Calu3 (cell line): ENCODE results near the gene TBC1D26. TPM values are rescaled to one million over a fixed set of nuclear protein-coding genes. Genes with fewer than 3 reads are reported as not detected.
"Not testable (repeated sequence)": the region's sequence is repeated elsewhere in the genome, so short reads cannot be mapped to it uniquely, and the experiment has no call there.

Experiments
- BruUV-seq: library from RNA; stranded (reverse); fragments of 400-500 nt; replicated peaks from 2 replicates; lab custom pipeline; 2021; lab: Mats Ljungman, UMichigan
- CTCF ChIA-PET: fragments of 300-600 bp; sonication (Branson Sonifier 250); formaldehyde crosslinking; loops from one replicate; lab custom pipeline; 2022; ENCODE audit warnings: antibody characterized with exemption; lab: Charles Lee
- DNase-seq: peaks from one replicate; pipeline ENCODE4 v3.0.0; 2022
- H3K27ac Mint-ChIP-seq: one replicate; pipeline ENCODE4 v1.8.0; 2022; ENCODE audit warnings: mixed read lengths; ENCODE audit not compliant: unreplicated experiment
- H3K27me3 Mint-ChIP-seq: one replicate; pipeline ENCODE4 v1.8.0; 2022; ENCODE audit warnings: mixed read lengths; ENCODE audit not compliant: unreplicated experiment
- H3K36me3 Mint-ChIP-seq: one replicate; pipeline ENCODE4 v1.8.0; 2022; ENCODE audit warnings: mild to moderate bottlenecking, moderate library complexity, mixed read lengths; ENCODE audit not compliant: insufficient read depth, unreplicated experiment
- H3K4me1 Mint-ChIP-seq: one replicate; pipeline ENCODE4 v1.8.0; 2022; ENCODE audit warnings: mild to moderate bottlenecking, low read depth, mixed read lengths; ENCODE audit not compliant: unreplicated experiment
- H3K4me3 Mint-ChIP-seq: one replicate; pipeline ENCODE4 v1.8.0; 2022; ENCODE audit warnings: mild to moderate bottlenecking, low read depth, moderate library complexity, mixed read lengths; ENCODE audit not compliant: unreplicated experiment
- H3K9me3 Mint-ChIP-seq: one replicate; pipeline ENCODE4 v1.8.0; 2022; ENCODE audit warnings: low read depth, mixed read lengths; ENCODE audit not compliant: unreplicated experiment
- CTCF ChIP-seq: fragments of 200-600 bp; IDR thresholded peaks from one replicate; pipeline ENCODE4 v1.8.0; 2022; ENCODE audit warnings: antibody characterized with exemption; ENCODE audit not compliant: unreplicated experiment
- intact Hi-C: fragments of 100-400 bp; cut with micrococcal nuclease; formaldehyde crosslinking; loops from one replicate; pipeline ENCODE4 v1.10.0; 2022; ENCODE audit not compliant: unreplicated experiment
- total RNA-seq: library from RNA; stranded (reverse); gene quantifications from 2 replicates; pipeline ENCODE4 v1.2.3, GENCODE V29; 2022

Gene TBC1D26
- total RNA-seq, 1 experiment from 2014 or later, result 0.19 TPM

GRCh38 chr17:15744074-15744676 is 12.1 kb downstream of the TBC1D26 start:
- Mint-ChIP-seq H3K27ac (no peak overlapping the region), H3K36me3 (no peaks in the 10 kb centered on the region), H3K27me3 (no peaks in the 10 kb centered on the region), H3K9me3 (no peaks in the 10 kb centered on the region), H3K4me1 (no peaks in the 10 kb centered on the region), H3K4me3 (no peak overlapping the region)
- no TSS peak for BruUV-seq
- no peak for TF ChIP-seq CTCF
- intact Hi-C loops, result no loop called here
- no peak for DNase-seq
- CTCF ChIA-PET, result no interaction called here

- no peak overlapping the region for H3K4me3 Mint-ChIP-seq
- H3K9me3 Mint-ChIP-seq, result no peaks in the 10 kb centered on the region
- no peaks in the 10 kb centered on the region for H3K4me1 Mint-ChIP-seq
- no TSS peak for BruUV-seq
- no peak for DNase-seq
- H3K36me3 Mint-ChIP-seq, result no peaks in the 10 kb centered on the region
- intact Hi-C loops, result no loop called here
- CTCF ChIA-PET, result no interaction called here
- no peaks in the 10 kb centered on the region for H3K27me3 Mint-ChIP-seq
- no peak for TF ChIP-seq CTCF
- no peak overlapping the region for H3K27ac Mint-ChIP-seq
Measured at GRCh38 chr17:15744885-15745284, 12.8 kb downstream of the TBC1D26 start.

GRCh38 chr17:15749403-15749802 is 17.3 kb downstream of the TBC1D26 start:
- DNase-seq, H3K4me1 Mint-ChIP-seq, intact Hi-C loops, H3K4me3 Mint-ChIP-seq, BruUV-seq, H3K27ac Mint-ChIP-seq, H3K36me3 Mint-ChIP-seq, CTCF ChIA-PET, H3K27me3 Mint-ChIP-seq, H3K9me3 Mint-ChIP-seq: not testable (repeated sequence)

- H3K27ac Mint-ChIP-seq, H3K9me3 Mint-ChIP-seq, H3K4me3 Mint-ChIP-seq, H3K4me1 Mint-ChIP-seq, intact Hi-C loops, H3K36me3 Mint-ChIP-seq, BruUV-seq, CTCF ChIA-PET, H3K27me3 Mint-ChIP-seq, DNase-seq: not testable (repeated sequence)
Measured at GRCh38 chr17:15768865-15769533, 36.9 kb downstream of the TBC1D26 start.

- H3K4me1 Mint-ChIP-seq, DNase-seq, CTCF ChIA-PET, H3K9me3 Mint-ChIP-seq, H3K27ac Mint-ChIP-seq, H3K36me3 Mint-ChIP-seq, BruUV-seq, intact Hi-C loops, H3K4me3 Mint-ChIP-seq: not testable (repeated sequence)
- H3K27me3 Mint-ChIP-seq, result peaks cover 11% of the 10 kb centered on the region
Measured at GRCh38 chr17:15770679-15771078, 38.6 kb downstream of the TBC1D26 start.
